Measurements from ENCODE around the gene SAPCD2.

The SAPCD2 gene

GRCh38 chr9:137107982-137108381, 37.6 kb upstream of the SAPCD2 start:
- in situ Hi-C loops (cut with MboI; ENCODE audit: low sequenced_read_pairs): no loop called here

- in situ Hi-C loops (cut with MboI; ENCODE audit: low sequenced_read_pairs): no loop called here
Measured at GRCh38 chr9:137107312-137107921, 37.1 kb upstream of the SAPCD2 start.

- in situ Hi-C loops (cut with MboI; ENCODE audit: low sequenced_read_pairs): no loop called here
Measured at GRCh38 chr9:137106662-137107250, 36.4 kb upstream of the SAPCD2 start.

- in situ Hi-C loops (cut with MboI; ENCODE audit: low sequenced_read_pairs): no loop called here
Measured at GRCh38 chr9:137105814-137106661, 35.7 kb upstream of the SAPCD2 start.

GRCh38 chr9:137103206-137103999, 33.0 kb upstream of the SAPCD2 start:
- in situ Hi-C loops (cut with MboI; ENCODE audit: low sequenced_read_pairs): no loop called here

- in situ Hi-C loops (cut with MboI; ENCODE audit: low sequenced_read_pairs): no loop called here
Measured at GRCh38 chr9:137099231-137099630, 28.9 kb upstream of the SAPCD2 start.

GRCh38 chr9:137097761-137098462, 27.6 kb upstream of the SAPCD2 start:
- in situ Hi-C loops (cut with MboI; ENCODE audit: low sequenced_read_pairs): no loop called here

GRCh38 chr9:137096785-137097546, 26.6 kb upstream of the SAPCD2 start:
- in situ Hi-C loops (cut with MboI; ENCODE audit: low sequenced_read_pairs): no loop called here

GRCh38 chr9:137095664-137096517, 25.5 kb upstream of the SAPCD2 start:
- in situ Hi-C loops (cut with MboI; ENCODE audit: low sequenced_read_pairs): no loop called here

GRCh38 chr9:137089232-137089947, 19.0 kb upstream of the SAPCD2 start:
- in situ Hi-C loops (cut with MboI; ENCODE audit: low sequenced_read_pairs): no loop called here

- in situ Hi-C loops (cut with MboI; ENCODE audit: low sequenced_read_pairs): no loop called here
Measured at GRCh38 chr9:137088121-137088520, 17.8 kb upstream of the SAPCD2 start.

GRCh38 chr9:137087409-137087925, 17.1 kb upstream of the SAPCD2 start:
- in situ Hi-C loops (cut with MboI; ENCODE audit: low sequenced_read_pairs): no loop called here

GRCh38 chr9:137086531-137087408, 16.4 kb upstream of the SAPCD2 start, which contains the start of gene MAN1B1:
MAN1B1 (plus strand) TSS chr9:137086985; CDS start chr9:137087000, 15 bp downstream.
- in situ Hi-C loops (cut with MboI; ENCODE audit: low sequenced_read_pairs): no loop called here

- in situ Hi-C loops (cut with MboI; ENCODE audit: low sequenced_read_pairs): no loop called here
Measured at GRCh38 chr9:137085920-137086530, 15.7 kb upstream of the SAPCD2 start.

- in situ Hi-C loops (cut with MboI; ENCODE audit: low sequenced_read_pairs): no loop called here
Measured at GRCh38 chr9:137084526-137084925, 14.2 kb upstream of the SAPCD2 start.

- in situ Hi-C loops (cut with MboI; ENCODE audit: low sequenced_read_pairs): no loop called here
Measured at GRCh38 chr9:137083394-137084004, 13.1 kb upstream of the SAPCD2 start.
